ENCODE data around the gene OTOG. TPM values are rescaled to one million over a fixed set of nuclear protein-coding genes. Genes with fewer than 3 reads are reported as not detected.

OTOG gene
- total RNA-seq, 1 experiment from 2014 or later, result not detected

DNA sequence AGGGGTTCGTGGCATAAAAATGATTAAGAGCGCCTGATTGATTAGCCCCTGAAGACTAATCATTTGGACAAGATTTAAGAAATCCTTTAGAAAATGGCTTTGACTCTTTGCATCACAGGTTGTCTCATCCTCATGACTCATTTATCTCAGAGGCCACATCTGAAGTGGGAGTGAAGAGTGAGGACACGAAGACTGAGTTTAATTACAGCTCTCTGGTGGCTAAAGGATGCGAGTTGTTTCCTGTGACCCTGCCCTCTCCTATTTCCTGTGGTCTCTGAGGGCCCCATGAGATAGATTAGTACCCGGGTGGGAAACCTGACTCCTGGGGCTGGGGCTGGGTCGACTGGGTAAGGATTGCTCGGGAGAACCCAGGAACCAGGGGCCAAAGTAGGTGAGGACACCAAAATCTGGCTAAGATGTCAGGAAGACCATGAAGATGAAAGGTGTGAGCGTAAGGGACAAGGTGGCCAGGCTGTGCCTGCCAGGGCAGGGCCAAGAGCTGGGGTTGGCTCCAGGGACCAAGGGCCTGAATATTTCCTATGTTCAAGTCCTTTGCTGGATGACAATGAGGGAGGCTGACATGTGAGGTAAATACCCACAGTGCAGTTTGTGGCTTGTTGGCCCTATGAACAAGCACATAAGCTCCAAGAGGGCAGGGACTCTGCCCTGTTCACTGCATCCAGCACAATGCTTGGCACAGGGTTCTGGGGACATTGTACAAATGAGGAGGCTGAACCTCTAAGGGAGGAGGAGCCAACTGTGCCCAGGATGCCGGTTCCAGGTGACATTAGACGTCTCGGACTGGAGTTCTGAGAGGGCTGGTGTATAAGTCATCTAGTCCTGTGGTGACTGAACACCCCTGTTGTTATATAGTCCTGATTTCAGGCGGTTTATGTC lies 3.6 kb downstream of the OTOG start:
- no peak for DNase-seq (ENCODE audit: low read depth, low spot score)
- in situ Hi-C loops (cut with HindIII; ENCODE audit: low pct_unique_long_range_greater_than_20kb, low sequenced_read_pairs), result no loop called here

GRCh38 chr11:17551347-17552040 lies 4.4 kb downstream of the OTOG start:
- no peak for DNase-seq (ENCODE audit: low read depth, low spot score)
- in situ Hi-C loops (cut with HindIII; ENCODE audit: low pct_unique_long_range_greater_than_20kb, low sequenced_read_pairs), result no loop called here

DNA sequence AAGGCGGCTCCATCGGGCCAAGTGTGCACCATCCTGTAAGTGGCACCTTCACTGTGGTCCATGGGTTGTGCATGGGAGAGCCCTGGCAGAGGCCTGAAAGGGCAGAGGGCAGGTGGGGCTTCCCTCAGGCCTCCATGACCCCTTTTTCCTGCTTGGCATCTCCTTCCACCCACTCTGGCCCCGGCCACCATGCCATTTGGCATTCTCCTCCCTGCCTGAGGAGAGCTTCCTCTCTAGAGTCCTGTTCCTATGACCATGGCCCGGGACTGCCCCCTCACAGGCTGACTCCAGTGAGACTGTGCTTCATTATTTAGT lies 4.9 kb downstream of the OTOG start:
- in situ Hi-C loops (cut with HindIII; ENCODE audit: low pct_unique_long_range_greater_than_20kb, low sequenced_read_pairs), result no loop called here
- DNase-seq (ENCODE audit: low read depth, low spot score), result no peak

DNA sequence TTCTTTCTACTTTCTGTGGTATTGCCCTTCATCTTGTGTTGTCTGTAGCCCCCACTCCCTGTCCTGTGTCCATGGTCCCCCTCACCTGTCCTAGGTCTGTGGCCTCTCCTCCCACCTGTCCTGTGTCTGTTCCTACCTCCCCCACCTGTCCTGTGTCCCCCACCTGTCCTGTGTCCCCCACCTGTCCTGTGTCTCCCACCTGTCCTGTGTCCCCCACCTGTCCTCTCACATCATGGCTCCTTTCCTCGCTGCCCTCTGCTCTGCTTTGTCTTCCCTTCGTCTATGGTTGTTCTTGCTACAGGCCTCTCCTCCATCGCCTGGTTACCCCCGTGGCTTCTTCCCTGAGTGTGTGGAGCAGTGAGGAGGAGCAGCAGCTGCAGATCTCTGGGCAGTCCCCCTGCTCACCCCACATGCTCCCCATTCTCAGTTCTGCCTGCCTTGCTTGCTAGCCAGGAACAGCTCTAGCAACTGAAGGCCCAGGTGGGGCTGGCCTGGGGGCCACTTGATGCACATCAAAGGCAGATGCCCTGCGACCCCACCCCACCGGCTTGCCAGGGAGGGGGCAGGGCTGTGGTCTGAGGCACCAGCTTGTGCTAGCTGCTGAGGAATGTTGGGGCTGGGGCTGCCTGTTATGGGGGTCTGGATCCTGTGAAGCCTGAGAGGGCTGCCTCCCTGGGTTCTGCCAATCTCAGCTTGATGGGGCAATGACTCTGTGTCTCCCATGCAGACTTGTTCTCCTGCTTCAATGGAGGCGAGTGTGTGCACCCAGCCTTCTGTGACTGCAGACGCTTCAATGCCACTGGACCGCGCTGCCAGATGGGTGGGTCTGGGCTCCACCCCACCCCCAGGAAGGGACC lies 5.6 kb downstream of the OTOG start:
- in situ Hi-C loops (cut with HindIII; ENCODE audit: low pct_unique_long_range_greater_than_20kb, low sequenced_read_pairs), result no loop called here
- DNase-seq (ENCODE audit: low read depth, low spot score), result no peak

GRCh38 chr11:17553249-17553546 lies 6.1 kb downstream of the OTOG start:
- no peak for DNase-seq (ENCODE audit: low read depth, low spot score)
- in situ Hi-C loops (cut with HindIII; ENCODE audit: low pct_unique_long_range_greater_than_20kb, low sequenced_read_pairs), result no loop called here

GRCh38 chr11:17554487-17554886 lies 7.4 kb downstream of the OTOG start:
- in situ Hi-C loops (cut with HindIII; ENCODE audit: low pct_unique_long_range_greater_than_20kb, low sequenced_read_pairs), result no loop called here
- no peak for DNase-seq (ENCODE audit: low read depth, low spot score)

DNA sequence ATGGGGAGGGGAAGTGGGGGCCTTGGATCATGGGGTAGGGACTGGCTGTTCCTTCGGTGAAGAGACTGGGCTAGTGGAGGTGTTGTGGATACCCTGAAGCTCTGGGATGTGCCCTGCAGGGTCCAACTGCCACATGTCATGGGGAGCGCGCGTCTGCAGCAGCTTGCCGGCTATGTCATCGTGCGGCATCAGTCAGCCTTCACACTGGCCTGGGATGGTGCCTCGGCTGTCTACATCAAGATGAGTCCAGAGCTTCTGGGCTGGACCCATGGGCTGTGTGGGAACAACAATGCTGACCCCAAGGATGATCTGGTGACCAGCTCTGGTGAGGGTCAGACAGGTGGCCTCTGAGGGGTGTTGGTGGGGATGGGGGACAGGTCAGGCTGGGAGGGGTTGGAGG lies 9.9 kb downstream of the OTOG start:
- in situ Hi-C loops (cut with HindIII; ENCODE audit: low pct_unique_long_range_greater_than_20kb, low sequenced_read_pairs), result no loop called here
- no peak for DNase-seq (ENCODE audit: low read depth, low spot score)

GRCh38 chr11:17558025-17558780 lies 11.1 kb downstream of the OTOG start:
- in situ Hi-C loops (cut with HindIII; ENCODE audit: low pct_unique_long_range_greater_than_20kb, low sequenced_read_pairs), result no loop called here

DNA sequence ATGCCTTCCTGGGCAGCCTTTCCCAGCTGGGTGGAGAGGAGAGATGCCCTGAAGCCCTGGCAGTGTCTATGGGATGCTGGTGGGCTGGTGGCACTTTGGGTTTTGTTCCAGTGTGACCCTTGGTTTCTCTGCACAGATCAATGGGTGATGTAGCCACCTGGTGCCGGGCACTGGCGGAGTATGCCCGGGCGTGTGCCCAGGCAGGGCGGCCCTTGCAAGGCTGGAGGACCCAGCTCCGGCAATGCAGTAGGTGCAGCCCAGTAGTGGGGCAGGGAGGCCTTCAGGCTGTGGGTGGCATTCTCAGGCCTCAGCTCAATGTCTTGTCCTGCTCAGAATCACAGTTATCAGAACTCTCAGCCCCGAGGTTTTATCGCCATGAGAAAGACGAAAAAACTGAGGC lies 11.9 kb downstream of the OTOG start:
- in situ Hi-C loops (cut with HindIII; ENCODE audit: low pct_unique_long_range_greater_than_20kb, low sequenced_read_pairs), result no loop called here
- no peak for DNase-seq (ENCODE audit: low read depth, low spot score)

More at GRCh38 chr11:17558025-17558780, 11.1 kb downstream of the OTOG start:
- DNase-seq (ENCODE audit: low read depth, low spot score), result no peak

DNA sequence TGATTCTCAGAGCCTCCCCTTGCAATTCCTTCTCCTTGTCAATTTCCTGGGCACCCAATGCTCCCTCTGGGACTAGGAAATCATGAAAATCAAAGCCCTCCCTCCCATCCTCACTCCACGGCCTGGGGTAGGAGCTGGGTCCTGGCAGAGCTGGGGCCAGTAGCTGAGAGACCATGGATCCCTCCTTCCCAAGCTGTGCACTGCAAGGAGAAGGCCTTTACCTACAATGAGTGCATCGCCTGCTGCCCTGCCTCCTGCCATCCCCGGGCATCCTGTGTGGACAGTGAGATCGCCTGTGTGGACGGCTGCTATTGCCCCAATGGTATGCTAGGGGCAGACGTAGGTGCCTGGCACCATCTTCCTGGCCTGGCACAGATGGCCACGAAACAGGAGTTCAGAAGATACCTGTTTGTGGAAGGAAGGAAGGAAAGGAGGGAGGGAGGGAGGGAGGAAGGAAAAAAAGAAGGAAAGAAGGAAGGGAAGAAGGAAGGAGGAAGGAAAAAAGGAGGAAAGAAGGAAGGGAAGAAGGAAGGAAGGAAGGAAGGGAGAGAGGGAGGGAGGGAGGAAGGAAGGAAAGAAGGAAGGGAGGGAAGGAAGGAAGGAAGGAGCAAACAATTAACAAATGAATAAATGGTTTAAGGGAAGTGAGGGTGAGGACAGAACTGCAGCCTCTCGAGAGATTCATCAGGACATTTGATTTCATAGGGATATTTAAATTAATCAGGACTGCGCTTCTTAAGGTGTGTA lies 12.5 kb downstream of the OTOG start:
- in situ Hi-C loops (cut with HindIII; ENCODE audit: low pct_unique_long_range_greater_than_20kb, low sequenced_read_pairs), result no loop called here
- no peak for DNase-seq (ENCODE audit: low read depth, low spot score)

DNA sequence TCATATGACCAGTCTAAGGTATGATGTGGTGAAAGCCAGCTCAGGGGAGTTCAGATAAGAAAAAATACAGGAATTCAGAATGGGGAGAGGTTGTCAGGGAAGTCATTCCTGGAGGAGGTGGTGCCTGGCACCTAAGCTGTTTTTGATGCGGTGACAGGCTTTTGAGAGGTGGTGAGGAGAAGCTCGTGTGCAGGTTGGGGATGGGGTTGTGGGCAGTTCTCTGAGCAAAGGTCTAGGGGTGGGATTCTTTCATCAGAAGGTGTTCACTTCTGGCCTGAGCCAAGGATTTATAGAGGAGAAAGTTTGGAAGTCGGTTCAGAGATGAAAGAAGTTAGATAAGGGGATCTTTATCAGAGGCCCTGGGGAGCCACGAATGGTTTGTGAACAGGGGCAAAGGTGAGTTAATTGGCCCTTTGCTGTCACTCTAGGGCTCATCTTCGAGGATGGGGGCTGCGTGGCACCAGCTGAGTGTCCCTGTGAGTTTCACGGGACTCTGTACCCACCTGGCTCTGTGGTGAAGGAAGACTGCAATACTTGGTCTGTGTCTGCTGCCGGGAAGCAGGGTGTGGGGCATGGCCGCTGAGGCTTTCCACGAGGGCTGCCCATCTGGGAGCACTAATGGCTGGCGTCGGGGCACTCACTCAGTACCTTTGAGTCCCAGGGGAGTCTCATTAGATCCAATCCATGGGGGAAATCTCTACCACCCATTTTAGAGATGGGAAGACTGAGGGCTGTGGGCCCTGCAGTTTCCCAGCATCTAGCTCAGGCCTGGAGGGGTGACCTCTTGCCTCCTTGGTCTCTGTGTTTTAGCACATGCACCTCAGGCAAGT lies 13.4 kb downstream of the OTOG start:
- no peak for DNase-seq (ENCODE audit: low read depth, low spot score)
- in situ Hi-C loops (cut with HindIII; ENCODE audit: low pct_unique_long_range_greater_than_20kb, low sequenced_read_pairs), result no loop called here

DNA sequence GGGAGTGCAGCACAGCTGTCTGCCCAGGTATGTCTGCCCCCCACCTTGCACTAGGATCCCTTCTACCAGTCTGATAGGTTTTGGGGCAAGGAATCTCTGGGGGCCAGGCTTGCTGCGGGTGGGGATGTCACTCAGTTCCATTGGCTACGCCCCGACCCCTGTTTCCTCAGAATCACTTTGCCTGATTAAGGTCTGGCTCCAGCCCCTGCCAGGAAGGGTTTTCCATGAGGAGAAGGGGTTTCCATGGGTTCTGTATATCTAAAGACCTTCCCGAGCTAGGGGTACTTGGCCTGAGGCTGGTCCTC lies 14.0 kb downstream of the OTOG start:
- in situ Hi-C loops (cut with HindIII; ENCODE audit: low pct_unique_long_range_greater_than_20kb, low sequenced_read_pairs), result no loop called here
- no peak for DNase-seq (ENCODE audit: low read depth, low spot score)

DNA sequence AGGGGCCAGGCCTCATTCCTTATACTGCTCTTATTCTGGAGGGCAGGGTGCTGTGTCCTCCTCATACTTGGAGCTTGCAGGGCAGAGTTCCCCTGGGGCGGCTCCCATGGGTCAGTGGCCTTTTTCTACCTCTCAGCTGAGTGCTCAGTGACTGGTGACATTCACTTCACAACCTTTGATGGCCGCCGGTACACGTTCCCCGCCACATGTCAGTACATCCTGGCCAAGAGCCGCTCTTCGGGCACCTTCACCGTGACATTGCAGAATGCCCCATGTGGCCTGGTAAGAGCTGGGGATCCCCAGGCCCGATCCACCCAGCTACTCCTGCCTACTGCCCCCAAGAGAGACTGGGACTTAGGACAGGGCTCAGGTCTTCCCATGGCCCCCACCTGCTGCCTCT lies 14.5 kb downstream of the OTOG start:
- no peak for DNase-seq (ENCODE audit: low read depth, low spot score)
- in situ Hi-C loops (cut with HindIII; ENCODE audit: low pct_unique_long_range_greater_than_20kb, low sequenced_read_pairs), result no loop called here

- in situ Hi-C loops (cut with HindIII; ENCODE audit: low pct_unique_long_range_greater_than_20kb, low sequenced_read_pairs), result no loop called here
- peak; percentile 43 for DNase-seq (ENCODE audit: low read depth, low spot score)
Measured at GRCh38 chr11:17563231-17563646, 16.2 kb downstream of the OTOG start.

- no peak for DNase-seq (ENCODE audit: low read depth, low spot score)
- in situ Hi-C loops (cut with HindIII; ENCODE audit: low pct_unique_long_range_greater_than_20kb, low sequenced_read_pairs), result no loop called here
Measured at GRCh38 chr11:17563961-17564686, 17.1 kb downstream of the OTOG start.

GRCh38 chr11:17564687-17565042 lies 17.6 kb downstream of the OTOG start:
- in situ Hi-C loops (cut with HindIII; ENCODE audit: low pct_unique_long_range_greater_than_20kb, low sequenced_read_pairs), result no loop called here
- peak; percentile 55 for DNase-seq (ENCODE audit: low read depth, low spot score)
